Psoas muscle (tissue), 8 donors: ENCODE results near the gene IL5. TPM values are rescaled to one million over a fixed set of nuclear protein-coding genes. Genes with fewer than 3 reads are reported as not detected.

Experiments
- ATAC-seq, 4 donors: fragments of 200-7000 bp; cut with Tn5 transposase; one replicate each; pipeline ENCODE4 v1.9.1; 2020; ENCODE audit warnings: moderate library complexity in 3 of 4, mild to moderate bottlenecking in 2 of 4
- DNase-seq, 2 donors: peaks; one replicate each; pipeline ENCODE4 v3.0.0-alpha.2; 2020
- H3K27ac ChIP-seq: fragments of 200-600 bp; one replicate; pipeline ENCODE4 v1.8.0; 2022
- H3K27me3 ChIP-seq, 3 donors: fragments of 200-600 bp in 1 of 3; one replicate each; pipeline versions ENCODE4 v1.6.1 to v1.8.0; 2013 to 2022; ENCODE audit warnings: low read length in 2 of 3, mild to moderate bottlenecking in 2 of 3, moderate library complexity in 1 of 3; ENCODE audit not compliant: insufficient read depth in 3 of 3
- H3K36me3 ChIP-seq, 2 donors: fragments of 200-600 bp in 1 of 2; one replicate each; pipeline versions ENCODE4 v1.6.1 to v1.8.0; 2013 to 2022; ENCODE audit warnings: low read depth in 1 of 2, mild to moderate bottlenecking in 1 of 2, moderate library complexity in 1 of 2; ENCODE audit not compliant: insufficient read depth in 1 of 2
- H3K4me1 ChIP-seq: fragments of 200-600 bp; one replicate; pipeline ENCODE4 v1.8.0; 2022
- H3K4me3 ChIP-seq: fragments of 200-600 bp; one replicate; pipeline ENCODE4 v1.8.0; 2022; ENCODE audit warnings: mild to moderate bottlenecking
- H3K9me3 ChIP-seq: fragments of 200-600 bp; one replicate; pipeline ENCODE4 v1.8.0; 2022
- CTCF ChIP-seq: fragments of 200-600 bp; IDR thresholded peaks from one replicate; pipeline ENCODE4 v1.8.0; 2022; ENCODE audit warnings: antibody characterized with exemption
- WGBS, 3 donors: extraction: QIAGEN DNeasy Blood & Tissue Kit; methylation state at CpG; one replicate each; pipeline versions ENCODE4 v1.1.6 to v1.1.7; 2013; 5-methylcytosine and 5-hydroxymethylcytosine counted together
- intact Hi-C, 2 donors: fragments of 100-400 bp; cut with DNase I; formaldehyde crosslinking; loops; one replicate each; pipeline versions ENCODE4 v1.11.0 to v1.14.2; 2022
- polyA plus RNA-seq, 3 donors: library from polyadenylated mRNA; stranded (reverse); fragments of 200-250 nt; gene quantifications; one replicate each; pipeline ENCODE4 v1.2.3, GENCODE V29; 2013
- total RNA-seq, 4 donors: library from RNA; stranded (reverse); fragmentation: NEBNext Ultra II Directional in 2 of 4; extraction: Animal tissue kit (Norgen Biotek cat#: 25700) in 2 of 4; gene quantifications; one replicate each; pipeline versions ENCODE4 v1.2.1 to v1.2.4, GENCODE V29; 2021 to 2023
- donor health status: healthy with polysubstance abuse.
- donor health status: DM: no; HTN: no; CAD: no; lungs with moderate emphysema.
- donor health status: Bipolar disorder and iron deficiency.
- donor health status: healthy.
- donor health status: DM: yes; HTN: yes; CAD: no.
- donor health status: DM: no; HTN: no; CAD: no.
- donor health status: DM: no; HTN: no; CAD: no.
- donor health status: DM: yes; HTN: yes; CAD: no.

The IL5 gene
- total and polyA plus RNA-seq, 7 donors = not detected

DNA sequence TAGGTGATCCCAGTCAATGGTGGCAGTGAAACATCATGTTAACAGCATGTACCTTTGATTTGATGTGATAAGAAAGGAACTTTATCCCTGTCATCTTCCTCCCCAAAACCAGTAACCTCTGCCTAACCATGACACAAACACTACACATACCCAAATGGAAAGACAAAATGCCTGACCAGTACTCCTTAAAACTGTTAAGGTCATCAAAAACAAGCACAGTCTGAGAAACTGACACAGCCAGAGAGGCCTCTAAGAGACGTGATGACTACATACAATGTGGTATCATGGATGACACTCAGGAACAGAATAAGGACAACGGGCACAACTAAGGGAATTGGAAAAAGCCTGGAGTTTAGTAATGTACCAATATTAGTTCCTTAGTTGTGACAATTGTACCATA is 3.9 kb upstream of the IL5 start:
- DNase-seq (no peak), ATAC-seq (no peak)
- WGBS, 3 donors = 74 to 87% (median 80%) methylated on average over 2 of the region's 2 CpGs
- intact Hi-C loops = no loop called here
- Histone ChIP-seq H3K36me3 (no peaks in the 10 kb centered on the region), H3K27ac (no peak overlapping the region), H3K27me3 (no peaks in the 10 kb centered on the region), H3K4me1 (no peaks in the 10 kb centered on the region), H3K9me3 (no peaks in the 10 kb centered on the region), H3K4me3 (no peak overlapping the region)
- TF ChIP-seq CTCF = no peak

- intact Hi-C loops = no loop called here
- DNase-seq (no peak), ATAC-seq (no peak)
- WGBS, 3 donors = 94 to 99% (median 97%) methylated on average over 2 of the region's 2 CpGs
- Histone ChIP-seq H3K27ac (no peak overlapping the region), H3K9me3 (no peaks in the 10 kb centered on the region), H3K27me3 (no peaks in the 10 kb centered on the region), H3K36me3 (no peaks in the 10 kb centered on the region), H3K4me1 (no peaks in the 10 kb centered on the region), H3K4me3 (no peak overlapping the region)
- TF ChIP-seq CTCF = no peak
Measured at GRCh38 chr5:132546108-132546507, 2.8 kb upstream of the IL5 start.

- Histone ChIP-seq H3K27ac (no peak overlapping the region), H3K4me3 (no peak overlapping the region), H3K27me3 (no peaks in the 10 kb centered on the region), H3K4me1 (no peaks in the 10 kb centered on the region), H3K9me3 (no peaks in the 10 kb centered on the region), H3K36me3 (no peaks in the 10 kb centered on the region)
- 83 to 90% (median 86%) methylated on average over 4 of the region's 4 CpGs for WGBS, 3 donors
- no peak for TF ChIP-seq CTCF
- intact Hi-C loops = no loop called here
- ATAC-seq = no peak
- DNase-seq = no peak
Measured at GRCh38 chr5:132540764-132541163, 2.6 kb downstream of the IL5 start.

GRCh38 chr5:132540149-132540548 is 3.2 kb downstream of the IL5 start:
- ATAC-seq (no peak), DNase-seq (no peak)
- Histone ChIP-seq H3K4me1 (no peaks in the 10 kb centered on the region), H3K27ac (no peak overlapping the region), H3K9me3 (no peaks in the 10 kb centered on the region), H3K27me3 (no peaks in the 10 kb centered on the region), H3K36me3 (no peaks in the 10 kb centered on the region), H3K4me3 (no peak overlapping the region)
- intact Hi-C loops = no loop called here
- no peak for TF ChIP-seq CTCF
- 74 to 79% (median 74%) methylated on average over 5 of the region's 5 CpGs for WGBS, 3 donors

DNA sequence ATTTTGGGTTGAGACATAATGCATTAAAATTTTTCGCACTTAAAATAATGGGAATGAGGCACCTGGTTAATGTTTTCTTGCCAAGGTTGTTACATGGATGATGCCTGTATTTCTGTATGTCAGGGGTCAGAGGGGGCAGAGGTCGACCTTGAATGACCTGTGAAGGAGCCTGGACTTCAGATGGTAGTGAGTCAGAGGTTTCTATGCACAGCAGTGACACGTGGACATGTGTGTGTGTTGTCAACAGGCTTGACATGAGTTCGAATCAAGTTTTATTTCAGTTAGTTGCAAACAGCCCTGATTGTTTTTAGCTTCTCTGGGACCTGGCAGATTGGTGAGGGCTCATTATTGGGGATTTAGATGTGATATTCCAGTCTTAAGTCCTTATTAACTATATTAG is 3.6 kb downstream of the IL5 start:
- no peaks in the 10 kb centered on the region for H3K27me3 ChIP-seq
- H3K36me3 ChIP-seq = no peaks in the 10 kb centered on the region
- H3K4me3 ChIP-seq = no peak overlapping the region
- intact Hi-C loops = no loop called here
- 70 to 84% (median 78%) methylated on average over 4 of the region's 4 CpGs for WGBS, 3 donors
- H3K4me1 ChIP-seq = no peaks in the 10 kb centered on the region
- ATAC-seq = no peak
- H3K9me3 ChIP-seq = no peaks in the 10 kb centered on the region
- no peak overlapping the region for H3K27ac ChIP-seq
- DNase-seq = no peak
- TF ChIP-seq CTCF = no peak
